Right kidney (tissue), 1 donor: Measurements from ENCODE around the gene COL2A1.
A peak's percentile ranks its signal among the peaks of the same experiment; 100 is the strongest.
"Not testable (repeated sequence)": the region's sequence is repeated elsewhere in the genome, so short reads cannot be mapped to it uniquely, and the experiment has no call there.

ENCODE experiments used
- DNase-seq: peaks from one replicate; pipeline ENCODE4 v3.0.0-alpha.2; 2016

The COL2A1 gene

GRCh38 chr12:47977046-47977771, 27.1 kb downstream of the COL2A1 start:
- DNase-seq: no peak

- DNase-seq: no peak
Observed at GRCh38 chr12:47975816-47976215, 28.5 kb downstream of the COL2A1 start.

DNA sequence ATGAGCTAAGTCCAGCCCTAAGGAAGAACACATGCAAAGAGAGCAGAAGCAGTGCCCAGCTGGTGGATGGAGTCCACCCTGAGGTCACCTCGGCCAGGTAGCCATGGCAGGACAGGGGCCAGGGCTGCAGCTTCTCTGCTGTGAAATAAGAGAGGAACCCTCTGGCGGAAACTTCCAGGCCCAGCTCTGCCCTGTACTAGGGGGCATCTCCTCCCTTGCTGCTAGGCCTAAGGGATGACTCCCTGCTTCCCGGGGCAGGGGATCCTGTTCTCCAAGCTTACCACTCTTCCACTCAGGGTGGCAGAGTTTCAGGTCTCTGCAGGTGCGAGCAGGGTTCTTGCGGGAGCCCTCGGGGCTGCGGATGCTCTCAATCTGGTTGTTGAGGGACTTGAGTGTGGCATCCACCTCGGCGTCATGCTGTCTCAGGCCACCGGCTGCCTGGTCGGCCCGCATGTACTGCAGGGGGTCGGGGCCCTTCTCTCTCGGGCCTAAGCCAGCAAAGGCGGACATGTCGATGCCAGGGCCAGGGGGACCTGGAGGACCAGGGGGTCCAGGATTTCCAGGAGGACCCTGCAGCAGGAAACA, 29.1 kb downstream of the COL2A1 start:
- no peak for DNase-seq

DNA sequence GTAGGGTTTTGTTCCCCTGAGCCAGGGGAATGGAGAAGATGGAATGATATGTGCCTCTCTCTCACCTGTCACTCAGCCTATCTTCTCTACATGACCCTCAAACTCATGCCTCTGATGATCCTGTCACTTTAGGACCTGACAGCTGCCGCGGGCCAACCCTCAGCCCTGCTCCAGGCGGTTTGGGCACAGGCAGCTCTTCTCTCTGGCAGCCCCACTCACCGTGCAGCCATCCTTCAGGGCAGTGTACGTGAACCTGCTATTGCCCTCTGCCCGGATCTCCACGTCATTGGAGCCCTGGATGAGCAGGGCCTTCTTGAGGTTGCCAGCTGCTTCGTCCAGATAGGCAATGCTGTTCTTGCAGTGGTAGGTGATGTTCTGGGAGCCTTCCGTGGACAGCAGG, 30.4 kb downstream of the COL2A1 start:
- DNase-seq: no peak

DNA sequence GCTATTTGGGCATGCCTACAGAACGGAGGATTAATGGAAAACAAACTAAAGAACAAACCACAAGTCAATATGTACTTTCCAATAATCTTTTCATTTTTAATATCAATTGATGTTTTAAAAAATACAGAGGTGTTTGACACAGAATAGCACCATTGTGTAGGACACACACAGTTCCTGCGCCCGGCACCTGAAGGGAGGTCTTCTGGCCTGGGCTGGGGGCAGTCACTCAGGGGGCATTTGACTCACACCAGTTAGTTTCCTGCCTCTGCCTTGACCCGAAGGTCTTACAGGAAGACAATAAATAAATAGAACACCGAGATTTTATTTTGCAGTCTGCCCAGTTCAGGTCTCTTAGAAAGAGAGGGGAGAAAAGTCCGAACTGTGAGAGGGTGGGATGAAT, 31.4 kb downstream of the COL2A1 start:
- no peak for DNase-seq

DNA sequence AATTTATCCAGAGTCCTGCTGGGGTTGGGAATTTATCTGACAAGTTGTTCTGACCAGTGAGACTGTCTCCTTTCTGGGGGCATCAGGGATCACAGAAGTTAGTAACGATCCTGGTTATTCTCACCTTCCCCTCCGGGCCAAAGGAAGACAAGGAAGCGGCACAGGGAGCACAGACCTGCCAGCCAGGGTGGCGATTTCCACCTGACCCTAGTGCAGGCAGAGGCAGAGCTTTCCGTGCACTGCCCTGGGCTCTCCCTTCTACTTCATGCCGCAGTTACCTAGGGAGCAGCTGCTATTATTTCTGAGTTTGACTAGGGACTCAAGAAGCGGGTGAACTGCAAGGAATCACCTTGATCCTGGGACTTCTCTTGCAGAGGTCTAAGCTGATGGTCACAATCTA, 33.4 kb downstream of the COL2A1 start:
- no peak for DNase-seq

- no peak for DNase-seq
Observed at GRCh38 chr12:47969845-47970244, 34.4 kb downstream of the COL2A1 start.

DNA sequence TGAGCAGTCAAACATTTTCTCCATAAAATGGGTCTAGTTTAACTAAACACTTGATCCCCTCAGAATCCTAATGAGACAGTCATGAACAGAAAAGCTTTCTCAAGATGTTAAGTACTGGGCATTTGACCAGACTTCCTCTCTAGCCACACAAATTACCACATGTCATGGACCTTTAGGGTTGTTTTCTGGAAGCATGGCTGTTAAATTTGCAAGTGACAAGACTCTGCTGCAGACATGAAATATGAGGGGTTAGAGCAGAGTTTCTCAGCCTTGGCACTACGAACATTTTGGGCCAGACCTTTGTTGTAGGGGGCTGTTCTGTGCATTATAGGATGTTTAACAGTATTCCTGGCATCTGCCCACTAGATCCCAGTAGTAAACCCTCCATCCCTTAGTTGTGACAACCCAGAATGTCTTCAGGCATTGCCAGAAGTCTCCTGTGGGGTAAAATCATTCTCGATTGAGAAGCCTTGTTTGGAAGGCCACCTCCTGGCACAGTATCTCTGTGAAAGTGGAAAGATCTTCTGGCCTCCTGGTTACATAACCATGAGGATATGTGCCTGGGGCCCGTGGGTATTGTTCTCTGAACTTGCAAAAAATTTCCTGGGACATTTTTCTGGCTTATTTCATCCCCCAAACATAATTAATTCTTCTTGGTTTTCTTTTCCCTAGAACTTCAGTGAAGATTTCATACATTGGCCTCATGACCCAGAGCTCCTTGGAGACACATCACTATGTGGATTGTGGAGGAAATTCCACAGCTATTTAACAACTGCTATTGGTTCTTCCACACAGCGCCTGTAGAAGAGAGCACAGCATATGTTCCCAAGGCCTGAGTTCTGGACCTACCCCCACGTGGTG, 36.6 kb downstream of the COL2A1 start:
- DNase-seq: no peak

DNA sequence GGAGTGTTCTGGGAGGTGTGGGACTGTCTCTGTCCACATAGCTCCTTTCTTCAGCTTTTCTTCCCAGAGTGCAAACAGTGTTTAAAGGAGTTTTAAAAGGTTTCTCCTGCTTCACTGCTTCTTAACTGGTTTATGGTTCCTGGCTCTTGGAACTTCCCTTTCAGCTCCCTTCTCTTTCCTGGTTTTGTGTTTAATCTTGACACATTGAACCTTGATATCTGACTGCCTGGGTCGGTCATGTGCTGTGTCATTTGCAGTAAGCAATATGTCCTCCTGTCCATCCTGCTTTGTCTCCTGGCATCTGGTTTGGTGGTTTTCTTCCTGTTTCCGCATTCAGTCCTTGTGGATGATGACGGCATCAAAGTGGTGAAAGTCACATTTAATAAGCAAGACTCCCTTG, 38.7 kb downstream of the COL2A1 start:
- DNase-seq: no peak

DNA sequence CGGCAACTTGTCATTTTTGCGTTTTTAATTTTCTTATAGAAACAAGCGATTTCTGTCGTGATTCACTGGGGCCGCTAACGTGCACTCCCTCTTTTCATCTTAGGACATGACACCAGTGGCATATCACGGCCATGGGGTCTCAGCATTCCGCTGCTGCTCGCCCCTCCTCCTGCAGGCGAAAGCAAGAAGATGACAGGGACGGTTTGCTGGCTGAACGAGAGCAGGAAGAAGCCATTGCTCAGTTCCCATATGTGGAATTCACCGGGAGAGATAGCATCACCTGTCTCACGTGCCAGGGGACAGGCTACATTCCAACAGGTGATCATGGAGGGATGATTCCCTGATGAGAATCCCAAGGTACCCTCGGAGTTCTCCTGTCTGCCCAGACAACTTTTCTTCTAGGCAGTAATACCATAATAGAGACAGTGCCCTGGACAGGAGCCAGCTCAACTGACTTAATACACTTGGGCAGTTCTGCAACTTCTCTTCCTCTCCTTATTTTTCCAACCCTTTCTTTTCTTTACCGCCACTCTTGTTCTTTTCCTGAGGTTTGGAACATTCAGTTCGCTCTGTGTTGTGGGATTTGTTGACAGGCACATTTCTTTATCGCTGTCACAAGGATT, 40.1 kb downstream of the COL2A1 start:
- DNase-seq: no peak

DNA sequence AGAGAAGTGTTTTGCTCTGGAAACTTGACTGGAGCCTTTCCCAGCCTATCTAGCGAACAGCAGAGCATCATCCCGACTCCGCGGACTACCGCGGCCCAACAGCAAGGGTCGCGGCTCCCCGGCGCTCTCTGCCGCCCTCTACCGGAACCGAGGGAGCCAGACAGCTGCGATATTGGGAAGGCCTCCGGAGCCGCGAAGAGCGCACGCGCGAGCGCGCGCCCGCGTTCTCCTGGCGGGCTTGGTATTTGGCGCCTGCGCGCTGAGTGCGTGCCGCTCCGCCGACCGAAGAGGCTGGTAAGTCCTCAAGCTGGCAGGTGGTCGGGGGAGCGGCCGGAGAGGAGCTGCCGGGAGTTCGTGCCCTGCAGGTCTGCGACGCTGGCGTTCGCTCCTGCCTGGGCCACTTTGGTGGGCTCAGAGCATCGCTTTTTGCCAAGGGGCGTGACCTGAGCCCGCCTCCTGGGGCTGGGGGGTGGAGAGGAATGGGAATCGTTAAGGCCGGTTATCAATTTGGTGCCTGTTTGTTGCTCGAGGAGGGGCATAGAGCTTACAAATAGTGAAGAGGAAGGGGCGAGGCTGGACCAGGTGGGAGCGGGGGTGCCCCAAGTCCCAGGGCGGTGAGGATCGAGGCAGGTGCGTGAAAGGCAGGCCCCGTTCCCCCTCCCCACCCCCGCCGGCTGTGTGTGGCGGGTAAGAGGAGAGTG, 40.8 kb downstream of the COL2A1 start, which contains the start of gene TMEM106C:
TMEM106C (plus strand) TSS at position 257 of the 701 bp plus-strand sequence. CDS start 641 bp downstream, outside the sequence.
- peak; percentile 94 for DNase-seq

DNA sequence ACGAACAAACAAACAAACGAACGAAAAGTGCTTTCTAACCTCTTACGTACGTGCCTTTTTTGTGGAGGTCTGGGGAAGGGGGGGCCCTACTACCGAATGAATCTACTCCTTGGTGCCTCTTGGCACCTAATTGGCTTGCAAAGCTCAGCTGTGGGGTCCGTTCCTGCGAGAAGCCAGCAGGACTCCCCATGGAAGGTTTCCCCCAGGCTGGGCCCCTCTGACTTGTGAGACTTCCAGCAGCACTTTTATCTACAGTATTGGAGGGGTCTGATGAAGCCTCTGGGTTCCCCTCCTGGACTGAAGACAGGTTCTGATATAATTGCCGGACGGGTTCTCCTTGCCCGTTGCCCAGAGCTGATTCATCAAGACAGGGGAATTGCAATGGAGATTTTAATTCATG, 42.1 kb downstream of the COL2A1 start:
- DNase-seq: no peak

GRCh38 chr12:47957671-47958070, 46.6 kb downstream of the COL2A1 start:
- not testable (repeated sequence) for DNase-seq

DNA sequence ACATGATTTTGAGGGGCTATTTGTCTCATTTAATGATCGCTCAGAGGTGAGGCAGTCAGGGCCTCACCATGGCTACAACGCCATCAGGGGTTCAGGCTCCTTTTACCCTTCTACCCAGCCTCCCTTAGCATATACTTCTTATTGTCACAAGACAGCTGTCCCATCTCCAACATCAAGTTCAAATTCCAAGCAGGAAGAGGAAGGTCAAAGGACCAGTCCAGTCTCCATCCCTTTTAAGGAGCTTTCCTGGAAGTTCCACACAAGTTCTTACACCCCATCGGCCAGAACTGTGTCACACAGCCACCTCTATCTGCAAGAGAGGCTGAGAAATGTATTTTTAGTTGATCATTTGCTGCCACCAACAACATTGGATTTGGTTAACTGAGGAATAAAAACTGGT, 49.2 kb downstream of the COL2A1 start:
- no peak for DNase-seq

- no peak for DNase-seq
Observed at GRCh38 chr12:47954467-47955045, 49.7 kb downstream of the COL2A1 start.

DNA sequence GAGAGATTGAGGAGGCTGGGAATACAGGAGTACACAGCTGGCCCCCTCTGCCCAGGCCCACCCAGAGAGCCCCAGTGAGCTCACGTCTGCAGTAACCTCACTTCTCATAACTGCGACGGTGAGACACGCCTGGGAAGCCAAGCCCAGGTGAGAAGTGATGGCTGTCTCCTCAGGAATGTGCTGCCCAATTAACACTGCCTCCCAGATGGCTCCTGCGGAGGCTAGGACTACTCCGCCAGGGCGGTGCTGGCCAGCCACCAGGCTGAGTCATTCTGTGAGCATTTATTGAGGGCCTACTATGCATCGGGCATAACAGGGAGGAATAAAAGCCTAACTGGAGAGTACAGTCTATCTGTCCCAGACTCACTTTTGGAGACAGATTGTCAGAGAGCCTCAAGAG, 50.2 kb downstream of the COL2A1 start:
- no peak for DNase-seq

- no peak for DNase-seq
Observed at GRCh38 chr12:47950856-47951468, 53.3 kb downstream of the COL2A1 start.

GRCh38 chr12:47949441-47950341, 54.6 kb downstream of the COL2A1 start:
- DNase-seq: peak; percentile 52

- DNase-seq: peak; percentile 62
Observed at GRCh38 chr12:47947341-47947740, 56.9 kb downstream of the COL2A1 start.
